Fibroblast of lung (primary cell): Measurements from ENCODE around the gene PPP2R2D.

Experiments
- EZH2 ChIP-seq: IDR thresholded peaks from 2 replicates; pipeline ENCODE4 v1.5.1; 2012; ENCODE audit warnings: low read length, control low read depth, mild to moderate bottlenecking; ENCODE audit errors: missing control alignments
- TF ChIP-seq, protein P1 (sequence below), 2 donors: IDR thresholded peaks in 1 of 2; conservative IDR thresholded peaks in 1 of 2; 1 replicate in 1 of 2; 2 replicates in 1 of 2; pipeline ENCODE4 v1.5.1; 2011 to 2012; ENCODE audit warnings: low read length in 2 of 2, control low read depth in 1 of 2, inconsistent platforms in 1 of 2, low read depth in 1 of 2, mild to moderate bottlenecking in 1 of 2

DNA sequence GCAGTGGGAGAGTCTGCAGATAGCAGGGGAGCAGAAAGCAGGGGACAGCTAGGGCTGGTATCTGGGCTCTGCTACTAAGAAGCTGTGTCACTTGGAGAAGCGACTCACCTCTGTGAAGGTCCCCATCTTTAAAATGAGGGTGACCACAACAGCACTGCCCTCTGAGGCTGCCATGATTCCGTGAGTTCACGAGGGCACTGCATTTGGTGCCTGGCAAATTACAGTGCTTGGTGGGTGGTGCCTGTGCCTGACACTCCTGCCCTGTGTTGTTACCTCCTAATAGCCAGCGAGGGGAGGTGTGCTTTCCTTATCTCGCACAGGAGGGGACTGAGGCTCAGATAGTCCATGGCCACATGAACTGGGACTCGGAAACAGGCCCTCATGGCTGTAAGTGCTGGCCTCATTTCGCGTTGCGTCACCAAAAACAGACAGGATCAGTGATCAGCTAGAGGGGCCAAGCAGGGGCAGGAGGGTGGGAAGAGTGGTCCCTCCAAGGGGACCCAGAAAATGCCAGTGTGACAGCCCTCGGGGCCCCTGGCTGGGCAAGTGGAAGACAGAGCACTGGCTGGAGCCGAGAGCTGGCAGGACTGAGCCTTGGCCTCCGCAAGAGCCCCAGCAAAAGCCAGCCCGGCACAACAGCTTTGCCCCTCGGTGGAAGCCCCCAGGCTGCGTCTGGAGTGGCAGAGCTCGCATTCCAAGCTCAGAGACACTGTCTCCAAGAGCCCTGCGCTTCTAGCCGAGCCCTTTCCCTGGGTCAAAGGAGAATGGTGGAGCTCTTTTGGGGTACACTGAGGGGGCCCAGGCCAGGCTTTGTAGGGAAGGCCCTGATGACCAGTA lies 98.3 kb downstream of the PPP2R2D start:
- TF ChIP-seq EZH2: no peak
- TF ChIP-seq, protein P1, sequence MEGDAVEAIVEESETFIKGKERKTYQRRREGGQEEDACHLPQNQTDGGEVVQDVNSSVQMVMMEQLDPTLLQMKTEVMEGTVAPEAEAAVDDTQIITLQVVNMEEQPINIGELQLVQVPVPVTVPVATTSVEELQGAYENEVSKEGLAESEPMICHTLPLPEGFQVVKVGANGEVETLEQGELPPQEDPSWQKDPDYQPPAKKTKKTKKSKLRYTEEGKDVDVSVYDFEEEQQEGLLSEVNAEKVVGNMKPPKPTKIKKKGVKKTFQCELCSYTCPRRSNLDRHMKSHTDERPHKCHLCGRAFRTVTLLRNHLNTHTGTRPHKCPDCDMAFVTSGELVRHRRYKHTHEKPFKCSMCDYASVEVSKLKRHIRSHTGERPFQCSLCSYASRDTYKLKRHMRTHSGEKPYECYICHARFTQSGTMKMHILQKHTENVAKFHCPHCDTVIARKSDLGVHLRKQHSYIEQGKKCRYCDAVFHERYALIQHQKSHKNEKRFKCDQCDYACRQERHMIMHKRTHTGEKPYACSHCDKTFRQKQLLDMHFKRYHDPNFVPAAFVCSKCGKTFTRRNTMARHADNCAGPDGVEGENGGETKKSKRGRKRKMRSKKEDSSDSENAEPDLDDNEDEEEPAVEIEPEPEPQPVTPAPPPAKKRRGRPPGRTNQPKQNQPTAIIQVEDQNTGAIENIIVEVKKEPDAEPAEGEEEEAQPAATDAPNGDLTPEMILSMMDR (conservative IDR thresholded peaks at IDR 0.05 in 1 of 2, IDR thresholded peaks at IDR 0.05 in 1 of 2; ENCODE audit: low read depth in 1 of 2, low read length in 2 of 2): no peak
